K562 (cell line): ENCODE data around the gene DNAJC17. TPM values are rescaled to one million over a fixed set of nuclear protein-coding genes. Genes with fewer than 3 reads are reported as not detected.
A peak's percentile ranks its signal among the peaks of the same experiment; 100 is the strongest.

Experiments used
- CGGBP1 ChIP-seq: fragments of 250-450 bp; sonication (Bioruptor Pico); IDR thresholded peaks from 2 replicates; pipeline ENCODE4 v1.9.0; 2021; ENCODE audit warnings: mild to moderate bottlenecking
- CREB3L1 ChIP-seq: fragments of 450-650 bp; IDR thresholded peaks from 2 replicates; pipeline ENCODE4 v1.6.1; 2014; ENCODE audit warnings: low read depth, mild to moderate bottlenecking, moderate library complexity, borderline replicate concordance
- ETS1 ChIP-seq: conservative IDR thresholded peaks from 2 replicates; pipeline ENCODE4 v1.6.1; 2011; ENCODE audit warnings: low read depth, mild to moderate bottlenecking, low read length; ENCODE audit not compliant: control insufficient read depth
- KLF6 ChIP-seq: fragments of 250-450 bp; sonication (Bioruptor Pico); IDR thresholded peaks from 2 replicates; pipeline ENCODE4 v1.4.0; 2020; ENCODE audit warnings: mild to moderate bottlenecking, moderate library complexity, borderline replicate concordance
- MAZ ChIP-seq, 2 experiments: fragments of 450-650 bp in 1 of 2; sonication (generic) in 1 of 2; formaldehyde crosslinking; IDR thresholded peaks in 1 of 2; conservative IDR thresholded peaks in 1 of 2; 2 replicates each; pipeline versions ENCODE4 v1.4.0 to v1.5.0; 2020; ENCODE audit warnings: mild to moderate bottlenecking in 1 of 2, missing genetic modification reagents in 1 of 2
- NFE2 ChIP-seq: IDR thresholded peaks from 2 replicates; pipeline ENCODE4 v1.6.1; 2014; ENCODE audit warnings: antibody characterized with exemption, low read depth
- NR1H2 ChIP-seq: sonication (generic); formaldehyde crosslinking; IDR thresholded peaks from 2 replicates; pipeline ENCODE4 v1.4.0; 2020; ENCODE audit warnings: mild to moderate bottlenecking, missing genetic modification reagents
- NRF1 ChIP-seq, 2 experiments: fragments of 450-650 bp; IDR thresholded peaks in 1 of 2; conservative IDR thresholded peaks in 1 of 2; 2 replicates each; pipeline ENCODE4 v1.6.1; 2014; ENCODE audit warnings: mild to moderate bottlenecking in 2 of 2
- PML ChIP-seq: IDR thresholded peaks from 2 replicates; pipeline ENCODE4 v1.6.1; 2012; ENCODE audit warnings: low read length, inconsistent platforms
- POLR2AphosphoS5 ChIP-seq: IDR thresholded peaks from 2 replicates; pipeline ENCODE4 v1.6.1; 2011; ENCODE audit warnings: mild to moderate bottlenecking, low read depth, low read length, moderate library complexity; ENCODE audit not compliant: control insufficient read depth, insufficient read depth
- RBBP5 ChIP-seq: fragments of 200-600 bp; sonication (generic); IDR thresholded peaks from 2 replicates; pipeline ENCODE4 v1.6.1; 2012; ENCODE audit warnings: borderline replicate concordance, mild to moderate bottlenecking, low read length, control low read depth, inconsistent platforms; ENCODE audit not compliant: insufficient read depth, poor library complexity, severe bottlenecking
- SIN3B ChIP-seq: fragments of 450-650 bp; IDR thresholded peaks from 2 replicates; pipeline ENCODE4 v1.6.1; 2017; ENCODE audit warnings: low read depth, mild to moderate bottlenecking, moderate library complexity
- SOX6 ChIP-seq: fragments of 450-650 bp; IDR thresholded peaks from 2 replicates; pipeline ENCODE4 v1.6.1; 2014; ENCODE audit warnings: mild to moderate bottlenecking
- TRIM24 ChIP-seq, 2 experiments: fragments of 450-650 bp; IDR thresholded peaks; 2 replicates each; pipeline ENCODE4 v1.6.1; 2016
- ZNF384 ChIP-seq: IDR thresholded peaks from 2 replicates; pipeline ENCODE4 v1.6.1; 2012; ENCODE audit warnings: low read depth, low read length, improper control_type of control experiment
- polyA plus RNA-seq, 8 experiments: library from polyadenylated mRNA; depleted of rRNA in 4 of 8; stranded (reverse) in 5 of 8; unstranded in 3 of 8; fragments of >200 nt; fragmentation: Nextera tagmentation in 2 of 8; fragmentation: Illumina TruSeq in 1 of 8; extraction: Ambion mirVana in 2 of 8; extraction: Trizol in 1 of 8; gene quantifications; 2 replicates each; pipeline versions ENCODE4 v1.2.1 to v1.2.3, GENCODE V29; 2011 to 2014; ENCODE audit warnings: inconsistent platforms in 1 of 8, missing spikeins in 1 of 8
- total RNA-seq, 7 experiments: library from RNA; depleted of rRNA in 6 of 7; stranded (reverse); fragments of >200 nt in 6 of 7; fragmentation: Illumina TruSeq in 2 of 7; extraction: Trizol in 2 of 7; gene quantifications; 2 replicates each; pipeline versions ENCODE4 v1.2.1 to v1.2.3, GENCODE V29; 2011 to 2021; ENCODE audit warnings: low replicate concordance in 1 of 7
- TF ChIP-seq, protein P1 (sequence below): fragments of 250-450 bp; sonication (Bioruptor Pico); IDR thresholded peaks from 2 replicates; pipeline ENCODE4 v1.4.0; 2020
- TF ChIP-seq, protein P2 (sequence below): fragments of 450-650 bp; conservative IDR thresholded peaks from 2 replicates; pipeline ENCODE4 v1.6.1; 2016; ENCODE audit warnings: missing genetic modification characterization, low read depth, mild to moderate bottlenecking, control low read depth, missing compliant biosample characterization

Gene DNAJC17
- total and polyA plus RNA-seq, 9 of the 15 experiments (the other 6 are each of a cell fraction or from before 2014, with no cell fraction given) = 2.4 to 79.4 (median 44.2) TPM

DNA sequence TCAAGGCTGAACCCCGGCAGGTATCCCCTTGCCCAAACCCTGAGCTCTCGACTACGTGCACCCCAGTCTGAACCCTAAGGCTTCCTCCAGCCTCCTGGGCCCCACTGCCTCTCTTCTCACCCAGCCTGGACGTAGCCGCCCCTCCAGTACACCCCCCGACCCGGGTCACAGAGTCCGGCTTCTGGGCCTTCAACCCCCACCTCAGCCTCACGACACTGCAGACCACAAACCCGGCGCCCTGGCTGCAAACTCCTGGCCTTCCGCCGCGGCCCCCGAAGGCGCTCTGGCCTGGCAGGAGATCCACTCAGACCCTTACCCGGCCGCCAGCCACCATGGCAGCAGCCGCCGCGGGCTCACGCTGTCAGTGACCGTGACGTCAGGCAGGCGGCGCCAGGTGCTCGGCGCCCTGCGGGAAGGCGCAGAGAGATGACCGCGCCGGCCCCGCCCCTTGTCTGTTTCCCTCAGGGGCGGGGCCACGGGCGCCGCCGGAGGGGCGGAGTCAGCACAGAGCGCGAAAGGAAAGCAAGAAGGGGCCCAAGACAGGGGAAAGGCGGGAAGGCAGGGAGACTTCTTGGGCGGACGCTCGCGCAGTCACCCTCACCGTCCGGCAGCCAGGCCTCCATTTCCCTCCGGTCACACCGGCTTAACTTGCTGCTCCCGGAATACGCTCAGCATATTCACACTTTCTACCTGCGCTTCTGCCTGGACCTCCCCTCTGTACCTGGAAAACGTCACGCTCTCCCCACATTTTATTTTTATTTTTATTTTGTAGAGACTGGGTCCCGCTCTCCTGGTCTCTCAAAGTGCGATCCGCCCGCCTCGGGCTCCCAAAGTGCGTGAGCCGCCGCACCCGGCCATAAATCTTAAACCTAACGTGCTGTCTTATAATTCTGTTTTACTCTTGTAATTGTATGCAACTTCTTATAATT lies 52.1 kb downstream of the DNAJC17 start, which contains the start of gene RMDN3 (continued):
- TF ChIP-seq, protein P1, sequence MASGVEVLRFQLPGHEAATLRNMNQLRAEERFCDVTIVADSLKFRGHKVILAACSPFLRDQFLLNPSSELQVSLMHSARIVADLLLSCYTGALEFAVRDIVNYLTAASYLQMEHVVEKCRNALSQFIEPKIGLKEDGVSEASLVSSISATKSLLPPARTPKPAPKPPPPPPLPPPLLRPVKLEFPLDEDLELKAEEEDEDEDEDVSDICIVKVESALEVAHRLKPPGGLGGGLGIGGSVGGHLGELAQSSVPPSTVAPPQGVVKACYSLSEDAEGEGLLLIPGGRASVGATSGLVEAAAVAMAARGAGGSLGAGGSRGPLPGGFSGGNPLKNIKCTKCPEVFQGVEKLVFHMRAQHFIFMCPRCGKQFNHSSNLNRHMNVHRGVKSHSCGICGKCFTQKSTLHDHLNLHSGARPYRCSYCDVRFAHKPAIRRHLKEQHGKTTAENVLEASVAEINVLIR = peak; percentile 99
- TF ChIP-seq NFE2 (peak; percentile 2; the same call in 1 of the 2 replicates), CREB3L1 (peak; percentile 41; the same call in 1 of the 2 replicates), PML (peak; percentile 81), ETS1 (peak; percentile 41; the same call in 1 of the 2 replicates), NRF1 (conservative IDR thresholded peaks at IDR 0.05 in 1 of 2, IDR thresholded peaks at IDR 0.05 in 1 of 2) (peak; percentile 83 to 84), KLF6 (CRISPR knock-in tag) (peak; percentile 14; the same call in 1 of the 2 replicates), SIN3B (peak; percentile 92), RBBP5 (peak; percentile 63), ZNF384 (no peak), SOX6 (peak; percentile 61; the same call in 1 of the 2 replicates), TRIM24 (IDR thresholded peaks at IDR 0.05) (peak; percentile 72 to 82; a peak in 3 of 4 replicates), NR1H2 (CRISPR knock-in tag) (no peak), MAZ (CRISPR knock-in tag; conservative IDR thresholded peaks at IDR 0.05 in 1 of 2, IDR thresholded peaks at IDR 0.05 in 1 of 2) (peak; percentile 72 to 96), CGGBP1 (no peak), POLR2AphosphoS5 (peak; percentile 86)
- TF ChIP-seq, protein P2, sequence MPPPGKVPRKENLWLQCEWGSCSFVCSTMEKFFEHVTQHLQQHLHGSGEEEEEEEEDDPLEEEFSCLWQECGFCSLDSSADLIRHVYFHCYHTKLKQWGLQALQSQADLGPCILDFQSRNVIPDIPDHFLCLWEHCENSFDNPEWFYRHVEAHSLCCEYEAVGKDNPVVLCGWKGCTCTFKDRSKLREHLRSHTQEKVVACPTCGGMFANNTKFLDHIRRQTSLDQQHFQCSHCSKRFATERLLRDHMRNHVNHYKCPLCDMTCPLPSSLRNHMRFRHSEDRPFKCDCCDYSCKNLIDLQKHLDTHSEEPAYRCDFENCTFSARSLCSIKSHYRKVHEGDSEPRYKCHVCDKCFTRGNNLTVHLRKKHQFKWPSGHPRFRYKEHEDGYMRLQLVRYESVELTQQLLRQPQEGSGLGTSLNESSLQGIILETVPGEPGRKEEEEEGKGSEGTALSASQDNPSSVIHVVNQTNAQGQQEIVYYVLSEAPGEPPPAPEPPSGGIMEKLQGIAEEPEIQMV (tag) = peak; percentile 95
